ENCODE measurements around the gene PIANP. TPM values are rescaled to one million over a fixed set of nuclear protein-coding genes. Genes with fewer than 3 reads are reported as not detected.

Gene PIANP
- total and polyA plus RNA-seq, 4 donors, result 0.23 to 1.4 (median 0.31) TPM

DNA sequence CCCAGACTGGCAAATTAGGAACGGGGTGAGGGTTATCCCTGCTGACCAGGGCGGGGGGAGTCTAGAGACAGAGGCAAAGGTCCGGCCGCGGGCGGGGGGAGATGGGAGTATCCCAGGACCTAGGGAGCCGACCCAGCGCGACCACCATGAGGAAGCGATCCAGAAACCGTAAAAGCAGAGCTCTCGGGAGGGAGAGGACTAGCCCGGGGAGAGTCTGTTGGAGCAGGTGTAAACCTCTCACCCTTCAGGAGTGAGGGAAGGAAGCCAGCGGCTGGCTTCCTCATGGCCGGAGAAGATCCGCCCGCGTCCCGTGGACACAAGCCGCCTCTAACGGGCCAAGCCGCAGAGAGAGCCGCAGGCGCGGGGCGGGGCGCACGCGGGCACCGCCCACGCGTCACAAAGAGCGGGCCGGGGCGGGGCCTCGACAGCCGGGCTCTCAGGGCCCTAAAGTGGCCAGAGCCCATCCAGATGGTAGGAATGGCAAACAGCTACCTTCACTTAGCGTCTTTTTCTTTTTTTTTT, 53.5 kb downstream of the PIANP start, which contains the start of gene ACRBP:
Gene ACRBP (minus strand): TSS at position 350 of the 522 bp plus-strand sequence. CDS start 66 bp downstream, at position 284.
- Histone ChIP-seq H3K36me3 (ENCODE audit: control insufficient read depth in 4 of 4, insufficient read depth in 4 of 4, low read length in 4 of 4) (peaks cover 6 to 21% (median 16%) of the 10 kb centered on the region in 4 donors), H3K4me1 (ENCODE audit: control insufficient read depth in 5 of 5, insufficient read depth in 5 of 5, low read length in 5 of 5) (peaks cover 0 to 8% (median 7%) of the 10 kb centered on the region in 5 donors), H3K9me3 (ENCODE audit: control insufficient read depth in 4 of 4, insufficient read depth in 3 of 4, low read length in 3 of 4) (peaks cover 0 to 3% (median 0%) of the 10 kb centered on the region in 4 donors), H3K27me3 (ENCODE audit: control insufficient read depth in 3 of 3, insufficient read depth in 3 of 3, low read length in 2 of 3) (no peaks in the 10 kb centered on the region), H3K9ac (ENCODE audit: insufficient read depth in 1 of 2, low read length in 2 of 2) (no peak within 1 kb of the TSS), H3K27ac (ENCODE audit: low read depth in 1 of 2, low read length in 1 of 2) (peak within 1 kb of the TSS; percentile 12 to 37), H3K4me3 (peak within 1 kb of the TSS; percentile 22)
- WGBS, 2 donors, result 1 to 13% methylated on average over 38 of the region's 38 CpGs
- TF ChIP-seq, protein P1, sequence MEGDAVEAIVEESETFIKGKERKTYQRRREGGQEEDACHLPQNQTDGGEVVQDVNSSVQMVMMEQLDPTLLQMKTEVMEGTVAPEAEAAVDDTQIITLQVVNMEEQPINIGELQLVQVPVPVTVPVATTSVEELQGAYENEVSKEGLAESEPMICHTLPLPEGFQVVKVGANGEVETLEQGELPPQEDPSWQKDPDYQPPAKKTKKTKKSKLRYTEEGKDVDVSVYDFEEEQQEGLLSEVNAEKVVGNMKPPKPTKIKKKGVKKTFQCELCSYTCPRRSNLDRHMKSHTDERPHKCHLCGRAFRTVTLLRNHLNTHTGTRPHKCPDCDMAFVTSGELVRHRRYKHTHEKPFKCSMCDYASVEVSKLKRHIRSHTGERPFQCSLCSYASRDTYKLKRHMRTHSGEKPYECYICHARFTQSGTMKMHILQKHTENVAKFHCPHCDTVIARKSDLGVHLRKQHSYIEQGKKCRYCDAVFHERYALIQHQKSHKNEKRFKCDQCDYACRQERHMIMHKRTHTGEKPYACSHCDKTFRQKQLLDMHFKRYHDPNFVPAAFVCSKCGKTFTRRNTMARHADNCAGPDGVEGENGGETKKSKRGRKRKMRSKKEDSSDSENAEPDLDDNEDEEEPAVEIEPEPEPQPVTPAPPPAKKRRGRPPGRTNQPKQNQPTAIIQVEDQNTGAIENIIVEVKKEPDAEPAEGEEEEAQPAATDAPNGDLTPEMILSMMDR (IDR thresholded peaks at IDR 0.05; ENCODE audit: control extremely low read depth, extremely low read depth), result no peak
- ATAC-seq (ENCODE audit: insufficient read depth, low FRiP score) (peak; percentile 91), DNase-seq (peak; percentile 65 to 69 (median 68))

DNA sequence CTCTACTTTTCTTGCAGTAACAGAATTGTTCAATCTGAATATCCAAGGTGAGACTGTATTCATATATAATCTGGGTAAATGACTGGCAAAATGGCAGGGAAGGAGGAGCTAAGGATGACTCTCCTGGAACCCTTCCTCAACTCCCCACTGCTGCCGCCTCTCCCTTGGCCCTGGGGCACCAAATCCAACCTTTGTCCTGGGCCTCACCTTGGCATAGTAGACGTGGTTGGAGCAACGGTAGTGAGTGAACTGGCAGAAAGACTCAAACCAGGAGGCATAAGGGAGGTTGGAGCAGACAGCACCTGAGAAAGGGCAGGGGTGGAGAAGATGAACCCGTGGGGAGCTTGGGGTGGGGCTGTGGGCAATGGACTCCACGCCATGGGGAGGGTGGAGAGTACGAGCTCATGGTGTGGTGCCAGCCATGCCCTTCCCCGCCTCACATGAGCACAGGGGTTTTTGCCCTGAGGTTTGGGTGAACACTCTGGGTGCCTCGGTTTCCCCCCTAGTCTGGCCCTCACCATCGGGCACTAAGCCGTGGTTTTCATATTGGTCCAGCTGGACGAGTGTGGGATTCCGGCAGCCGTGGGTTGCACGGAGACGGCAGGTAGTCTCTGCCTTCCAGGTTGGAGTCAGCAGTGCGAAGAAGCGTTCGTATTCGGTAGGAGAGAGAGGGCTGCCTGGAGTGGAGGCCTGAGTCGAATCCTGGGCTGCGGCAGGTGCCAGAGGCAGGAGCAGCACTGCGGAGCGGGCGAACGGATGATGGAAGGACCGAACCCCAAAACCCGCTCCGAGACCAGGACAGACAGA, 54.1 kb downstream of the PIANP start:
- Histone ChIP-seq H3K27me3 (ENCODE audit: control insufficient read depth in 3 of 3, insufficient read depth in 3 of 3, low read length in 2 of 3) (no peaks in the 10 kb centered on the region), H3K36me3 (ENCODE audit: control insufficient read depth in 4 of 4, insufficient read depth in 4 of 4, low read length in 4 of 4) (peaks cover 3 to 18% (median 12%) of the 10 kb centered on the region in 4 donors), H3K4me3 (peak overlapping the region; percentile 22), H3K9me3 (ENCODE audit: control insufficient read depth in 4 of 4, insufficient read depth in 3 of 4, low read length in 3 of 4) (peaks cover 0 to 3% (median 0%) of the 10 kb centered on the region in 4 donors), H3K27ac (ENCODE audit: low read depth in 1 of 2, low read length in 1 of 2) (peak overlapping the region; percentile 12 to 37), H3K9ac (ENCODE audit: insufficient read depth in 1 of 2, low read length in 2 of 2) (no peak overlapping the region), H3K4me1 (ENCODE audit: control insufficient read depth in 5 of 5, insufficient read depth in 5 of 5, low read length in 5 of 5) (peaks cover 0 to 8% (median 7%) of the 10 kb centered on the region in 5 donors)
- 60 to 70% methylated on average over 28 of the region's 28 CpGs for WGBS, 2 donors
- TF ChIP-seq, protein P1 (IDR thresholded peaks at IDR 0.05; ENCODE audit: control extremely low read depth, extremely low read depth), result no peak
- ATAC-seq (ENCODE audit: insufficient read depth, low FRiP score) (peak; percentile 5), DNase-seq (no peak)

DNA sequence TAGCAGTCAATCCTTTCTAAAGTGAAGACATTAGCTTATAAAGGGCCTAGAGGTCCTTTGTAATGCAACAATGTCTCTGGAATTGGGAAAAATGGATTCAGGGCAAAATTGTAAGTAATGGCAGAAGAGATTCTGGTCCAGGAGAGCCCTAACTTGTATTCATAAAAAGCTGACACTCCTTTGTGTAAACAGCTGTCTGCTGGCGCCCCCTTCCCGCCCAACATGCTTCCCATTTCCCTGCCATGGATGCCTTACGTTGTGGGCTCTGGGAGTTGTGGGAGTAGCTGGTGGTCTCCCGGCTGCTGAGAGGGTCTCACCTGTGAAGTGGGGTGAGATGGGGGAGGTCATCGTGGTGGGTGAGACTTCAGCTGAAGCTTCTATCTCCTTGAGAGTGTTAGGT, 55.7 kb downstream of the PIANP start:
- WGBS, 2 donors, result 51 to 64% methylated on average over 5 of the region's 5 CpGs
- ATAC-seq (ENCODE audit: insufficient read depth, low FRiP score) (no peak), DNase-seq (peak; percentile 49 to 71 (median 63))
- TF ChIP-seq, protein P1 (IDR thresholded peaks at IDR 0.05; ENCODE audit: control extremely low read depth, extremely low read depth), result no peak
- Histone ChIP-seq H3K4me3 (no peak overlapping the region), H3K9ac (ENCODE audit: insufficient read depth in 1 of 2, low read length in 2 of 2) (no peak overlapping the region), H3K27ac (ENCODE audit: low read depth in 1 of 2, low read length in 1 of 2) (no peak overlapping the region), H3K9me3 (ENCODE audit: control insufficient read depth in 4 of 4, insufficient read depth in 3 of 4, low read length in 3 of 4) (peaks cover 0 to 3% (median 0%) of the 10 kb centered on the region in 4 donors), H3K27me3 (ENCODE audit: control insufficient read depth in 3 of 3, insufficient read depth in 3 of 3, low read length in 2 of 3) (no peaks in the 10 kb centered on the region), H3K4me1 (ENCODE audit: control insufficient read depth in 5 of 5, insufficient read depth in 5 of 5, low read length in 5 of 5) (peaks cover 0 to 11% (median 7%) of the 10 kb centered on the region in 5 donors), H3K36me3 (ENCODE audit: control insufficient read depth in 4 of 4, insufficient read depth in 4 of 4, low read length in 4 of 4) (peaks cover 0 to 5% (median 2%) of the 10 kb centered on the region in 4 donors)
